ENCODE results near the gene SLC23A1. TPM values are rescaled to one million over a fixed set of nuclear protein-coding genes. Genes with fewer than 3 reads are reported as not detected.

Gene SLC23A1
- 0.97 to 1.6 TPM (median 1.5 TPM) in 5 replicates for total RNA-seq (2022; extraction: Qiagen RNA extraction)

DNA sequence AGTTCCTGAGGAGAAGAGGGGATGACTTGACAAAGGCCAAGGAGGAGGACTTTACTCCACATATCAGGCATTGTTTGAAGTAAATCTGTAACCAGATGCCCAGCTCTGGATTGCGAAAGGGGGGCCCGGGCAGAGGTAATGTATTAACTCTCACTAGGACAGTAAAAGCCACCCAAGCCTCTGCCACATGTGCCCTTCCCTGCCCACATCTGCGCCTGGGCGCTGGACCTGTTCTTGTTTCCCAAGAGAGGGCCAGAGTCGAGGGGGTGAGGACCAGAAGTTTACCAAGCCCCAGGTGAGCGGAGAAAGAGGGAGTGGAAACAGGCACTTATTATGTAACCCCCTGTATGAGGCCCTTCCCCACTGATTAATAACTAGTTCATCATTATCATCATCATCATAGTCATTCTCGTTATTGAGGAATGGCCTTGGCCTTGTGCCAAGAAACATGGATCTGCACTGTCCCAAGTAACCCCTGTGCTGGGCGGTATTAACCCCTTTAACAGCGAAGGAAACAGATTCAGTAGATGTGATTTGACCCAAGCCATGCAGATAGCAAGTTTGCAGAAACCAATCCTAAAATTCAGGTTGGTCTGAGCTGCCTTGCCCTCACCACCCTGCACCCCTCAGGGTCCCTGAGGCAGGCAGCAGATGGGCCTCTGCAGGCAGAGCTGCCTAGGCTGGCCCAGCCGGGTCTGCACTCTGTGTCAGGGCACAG lies at the start of gene SLC23A1:
Gene SLC23A1, minus strand, starts transcription at position 23 of the 718 bp plus-strand sequence. CDS start 44 bp downstream, outside the sequence.

GRCh38 chr5:139403787-139404483 lies 20.8 kb upstream of the SLC23A1 start, which contains the start of gene SPATA24:
SPATA24 (minus strand) TSS chr5:139404089; CDS start chr5:139404060, 29 bp downstream.

GRCh38 chr5:139394654-139395566 lies 11.8 kb upstream of the SLC23A1 start, which contains the start of gene PROB1:
PROB1 (minus strand) TSS chr5:139395104; CDS start chr5:139395081, 23 bp downstream.

DNA sequence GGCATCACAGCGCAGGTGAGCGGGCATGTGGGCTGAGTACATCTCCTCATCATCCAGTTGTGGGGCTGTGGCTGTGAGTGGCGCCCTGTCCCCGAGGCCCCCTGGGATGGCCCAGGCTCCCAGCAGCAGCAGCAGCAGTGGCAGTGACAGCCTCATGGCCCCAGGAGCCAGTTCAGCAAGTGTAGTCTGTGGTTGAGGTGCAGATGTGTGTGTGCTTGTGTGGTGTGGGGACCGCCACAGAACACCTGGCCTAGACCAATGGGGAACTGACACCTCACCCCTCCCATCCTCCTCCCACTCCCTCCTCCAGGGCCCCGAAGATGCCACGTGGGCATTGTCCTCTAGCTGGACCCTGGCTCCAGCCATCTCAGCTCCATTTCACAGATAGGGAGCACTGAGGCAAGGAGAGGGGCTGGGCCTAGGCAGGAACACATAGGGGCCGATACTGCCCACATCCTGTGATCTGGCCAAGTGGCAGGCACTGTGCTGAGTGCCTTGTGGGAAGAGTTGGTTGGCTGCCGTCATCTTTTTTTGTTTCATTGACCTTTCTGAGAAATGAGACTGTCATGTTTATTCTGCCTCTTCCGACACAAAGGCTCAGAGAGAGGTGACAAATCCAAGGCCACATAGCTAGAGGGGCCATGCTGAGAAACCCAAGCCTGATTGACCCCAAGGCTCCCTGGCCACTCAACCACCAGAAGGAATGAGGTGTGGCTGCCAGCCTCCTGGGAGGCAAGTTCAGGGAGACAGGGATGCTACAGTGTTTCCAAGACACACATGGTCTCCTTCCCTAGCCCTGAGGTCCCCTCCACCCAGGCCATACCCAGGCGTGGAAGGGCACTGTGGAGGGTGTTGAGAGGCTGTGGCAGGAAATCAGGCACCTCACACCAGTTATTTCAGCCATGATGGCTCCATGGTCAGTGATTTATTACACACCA lies 6.9 kb upstream of the SLC23A1 start, which contains the start of gene MZB1:
Gene MZB1, minus strand, starts transcription at position 213 of the 938 bp plus-strand sequence. Its CDS starts 57 bp downstream, at position 156.

GRCh38 chr5:139341689-139342422 lies 41.2 kb downstream of the SLC23A1 start, which contains the start of gene PAIP2:
PAIP2 (plus strand) TSS chr5:139341854; CDS start chr5:139363785, 21,931 bp downstream.

Other genes starting within 250 kb of the SLC23A1 start
- gene SIL1, start 184.9 kb downstream of the SLC23A1 start, total RNA-seq (2022; extraction: Qiagen RNA extraction) = 23.7 to 29.4 TPM (median 25.8 TPM) in 5 replicates
- gene MATR3, start 89.6 kb downstream of the SLC23A1 start, total RNA-seq (2022; extraction: Qiagen RNA extraction) = 152 to 191 TPM (median 164 TPM) in 5 replicates
- 84.3 to 93.3 TPM (median 87.5 TPM) in 5 replicates for gene PAIP2, start 41.4 kb downstream of the SLC23A1 start, total RNA-seq (2022; extraction: Qiagen RNA extraction)
- gene MZB1, start 6.6 kb upstream of the SLC23A1 start, total RNA-seq (2022; extraction: Qiagen RNA extraction) = 0.13 TPM in 1 of 5 replicates, not detected in the others
- gene PROB1, start 11.8 kb upstream of the SLC23A1 start, total RNA-seq (2022; extraction: Qiagen RNA extraction) = 0.18 to 0.25 TPM (median 0.20 TPM) in 5 replicates
- gene SPATA24, start 20.8 kb upstream of the SLC23A1 start, total RNA-seq (2022; extraction: Qiagen RNA extraction) = 4.3 to 7.1 TPM (median 4.8 TPM) in 5 replicates
- gene DNAJC18, start 56.2 kb upstream of the SLC23A1 start, total RNA-seq (2022; extraction: Qiagen RNA extraction) = 4.8 to 8.2 TPM (median 8.1 TPM) in 5 replicates
- not detected in 5 replicates for gene ECSCR, start 79.4 kb upstream of the SLC23A1 start, total RNA-seq (2022; extraction: Qiagen RNA extraction)
- not detected in 5 replicates for gene SMIM33, start 87.7 kb upstream of the SLC23A1 start, total RNA-seq (2022; extraction: Qiagen RNA extraction)
- 0.66 to 0.97 TPM (median 0.91 TPM) in 5 replicates for gene STING1, start 99.5 kb upstream of the SLC23A1 start, total RNA-seq (2022; extraction: Qiagen RNA extraction)
- 124 to 176 TPM (median 169 TPM) in 5 replicates for gene UBE2D2, start 178.0 kb upstream of the SLC23A1 start, total RNA-seq (2022; extraction: Qiagen RNA extraction)